ENCODE results near the gene WDR26. TPM values are rescaled to one million over a fixed set of nuclear protein-coding genes. Genes with fewer than 3 reads are reported as not detected.

WDR26 gene
- total RNA-seq, 1 donor from 2014 or later: 105 TPM

DNA sequence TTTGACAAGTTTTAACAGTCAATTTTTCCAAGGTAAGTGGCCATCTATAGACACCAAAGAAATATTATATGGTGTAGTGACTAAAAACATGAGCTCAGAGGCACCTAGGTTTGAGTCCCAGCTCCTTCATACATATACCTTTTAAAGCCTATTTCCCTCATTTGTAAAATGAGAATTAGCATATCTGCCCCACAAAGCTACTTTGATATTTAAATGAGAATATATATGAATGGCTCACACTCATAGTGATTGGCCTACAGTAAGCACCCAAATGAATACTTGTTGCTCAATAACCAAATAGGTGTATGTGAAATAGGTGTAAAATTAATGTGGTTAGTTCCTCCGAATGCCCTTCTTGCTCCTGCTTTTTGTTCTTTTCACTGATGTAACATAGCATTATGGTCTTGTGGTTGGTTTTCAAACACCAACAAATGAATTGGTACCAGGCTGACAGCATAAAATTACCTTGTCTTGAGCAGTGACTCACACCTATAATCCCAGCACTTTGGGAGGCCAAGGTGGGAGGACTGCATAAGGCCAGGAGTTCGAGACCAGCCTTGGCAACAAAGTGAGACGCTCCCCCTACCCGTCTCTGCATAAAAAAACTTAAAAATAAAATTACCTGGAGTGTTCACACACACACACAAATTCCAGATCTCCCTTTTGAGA lies 52.6 kb downstream of the WDR26 start:
- Mint-ChIP-seq H3K9me3 (ENCODE audit: unreplicated experiment) (no peaks in the 10 kb centered on the region), H3K27me3 (ENCODE audit: low read depth, unreplicated experiment) (no peaks in the 10 kb centered on the region), H3K27ac (ENCODE audit: unreplicated experiment) (peak overlapping the region; percentile 81), H3K36me3 (ENCODE audit: low read depth, unreplicated experiment) (peaks cover 3% of the 10 kb centered on the region), H3K4me3 (ENCODE audit: unreplicated experiment) (no peak overlapping the region), H3K4me1 (ENCODE audit: low read depth, unreplicated experiment) (peaks cover 23% of the 10 kb centered on the region)
- TF ChIP-seq, protein P1, sequence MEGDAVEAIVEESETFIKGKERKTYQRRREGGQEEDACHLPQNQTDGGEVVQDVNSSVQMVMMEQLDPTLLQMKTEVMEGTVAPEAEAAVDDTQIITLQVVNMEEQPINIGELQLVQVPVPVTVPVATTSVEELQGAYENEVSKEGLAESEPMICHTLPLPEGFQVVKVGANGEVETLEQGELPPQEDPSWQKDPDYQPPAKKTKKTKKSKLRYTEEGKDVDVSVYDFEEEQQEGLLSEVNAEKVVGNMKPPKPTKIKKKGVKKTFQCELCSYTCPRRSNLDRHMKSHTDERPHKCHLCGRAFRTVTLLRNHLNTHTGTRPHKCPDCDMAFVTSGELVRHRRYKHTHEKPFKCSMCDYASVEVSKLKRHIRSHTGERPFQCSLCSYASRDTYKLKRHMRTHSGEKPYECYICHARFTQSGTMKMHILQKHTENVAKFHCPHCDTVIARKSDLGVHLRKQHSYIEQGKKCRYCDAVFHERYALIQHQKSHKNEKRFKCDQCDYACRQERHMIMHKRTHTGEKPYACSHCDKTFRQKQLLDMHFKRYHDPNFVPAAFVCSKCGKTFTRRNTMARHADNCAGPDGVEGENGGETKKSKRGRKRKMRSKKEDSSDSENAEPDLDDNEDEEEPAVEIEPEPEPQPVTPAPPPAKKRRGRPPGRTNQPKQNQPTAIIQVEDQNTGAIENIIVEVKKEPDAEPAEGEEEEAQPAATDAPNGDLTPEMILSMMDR (IDR thresholded peaks at IDR 0.05; ENCODE audit: insufficient read depth, low read depth, low read length): no peak
- no peak for TF ChIP-seq EZH2 (IDR thresholded peaks at IDR 0.05; ENCODE audit: insufficient read depth, low read length)
- Histone ChIP-seq H3K4me2 (ENCODE audit: low read length) (no peak overlapping the region), H3K79me2 (ENCODE audit: insufficient read depth, low read length) (no peaks in the 10 kb centered on the region), H3K27me3 (ENCODE audit: insufficient read depth, low read length) (no peaks in the 10 kb centered on the region), H3K4me3 (ENCODE audit: insufficient read depth, low read depth, low read length) (no peak overlapping the region), H4K20me1 (ENCODE audit: insufficient read depth, low read length) (peaks cover 9% of the 10 kb centered on the region), H2AFZ (ENCODE audit: low read depth, low read length) (no peak overlapping the region), H3K4me1 (ENCODE audit: insufficient read depth, low read length) (peaks cover 2% of the 10 kb centered on the region), H3K9ac (ENCODE audit: low read length) (no peak overlapping the region), H3K9me3 (ENCODE audit: insufficient read depth, low read depth, low read length) (no peaks in the 10 kb centered on the region), H3K36me3 (ENCODE audit: insufficient read depth, low read length) (peaks cover 9% of the 10 kb centered on the region), H3K27ac (ENCODE audit: low read depth, low read length) (no peak overlapping the region)
- DNase-seq (ENCODE audit: low read depth): no peak
- FAIRE-seq: no peak

DNA sequence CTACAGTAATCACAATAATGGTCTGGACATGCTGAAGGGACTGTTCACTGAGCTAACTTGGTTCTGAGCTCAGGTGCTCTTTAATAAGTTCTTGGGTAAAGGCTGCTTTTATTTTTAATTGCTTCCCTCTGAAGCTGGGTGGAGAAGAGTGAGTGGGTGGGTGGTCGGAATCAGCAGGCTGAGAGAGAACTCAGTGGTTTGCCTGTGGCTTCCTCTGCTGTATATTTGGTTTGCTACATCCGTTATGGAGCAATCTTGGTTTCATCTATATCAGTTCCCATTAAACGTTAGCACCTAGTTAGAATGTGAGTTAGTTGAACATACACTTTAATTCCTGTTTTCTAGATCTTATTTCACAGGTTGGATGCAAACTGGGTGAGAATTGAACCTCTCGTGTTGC lies 54.6 kb downstream of the WDR26 start:
- no peak overlapping the region for H3K9ac ChIP-seq (ENCODE audit: low read length)
- peaks cover 24% of the 10 kb centered on the region for H3K36me3 ChIP-seq (ENCODE audit: insufficient read depth, low read length)
- H2AFZ ChIP-seq (ENCODE audit: low read depth, low read length): no peak overlapping the region
- peaks cover 10% of the 10 kb centered on the region for H3K4me1 ChIP-seq (ENCODE audit: insufficient read depth, low read length)
- TF ChIP-seq, protein P1 (IDR thresholded peaks at IDR 0.05; ENCODE audit: insufficient read depth, low read depth, low read length): no peak
- TF ChIP-seq EZH2 (IDR thresholded peaks at IDR 0.05; ENCODE audit: insufficient read depth, low read length): no peak
- peaks cover 4% of the 10 kb centered on the region for H3K36me3 Mint-ChIP-seq (ENCODE audit: low read depth, unreplicated experiment)
- H3K9me3 Mint-ChIP-seq (ENCODE audit: unreplicated experiment): no peaks in the 10 kb centered on the region
- no peaks in the 10 kb centered on the region for H3K27me3 Mint-ChIP-seq (ENCODE audit: low read depth, unreplicated experiment)
- DNase-seq (ENCODE audit: low read depth): peak; percentile 20
- H3K27ac Mint-ChIP-seq (ENCODE audit: unreplicated experiment): no peak overlapping the region
- no peak overlapping the region for H3K4me3 ChIP-seq (ENCODE audit: insufficient read depth, low read depth, low read length)
- FAIRE-seq: no peak
- peaks cover 34% of the 10 kb centered on the region for H3K4me1 Mint-ChIP-seq (ENCODE audit: low read depth, unreplicated experiment)
- H3K27me3 ChIP-seq (ENCODE audit: insufficient read depth, low read length): no peaks in the 10 kb centered on the region
- peaks cover 26% of the 10 kb centered on the region for H4K20me1 ChIP-seq (ENCODE audit: insufficient read depth, low read length)
- H3K4me2 ChIP-seq (ENCODE audit: low read length): no peak overlapping the region
- H3K79me2 ChIP-seq (ENCODE audit: insufficient read depth, low read length): no peaks in the 10 kb centered on the region
- H3K9me3 ChIP-seq (ENCODE audit: insufficient read depth, low read depth, low read length): no peaks in the 10 kb centered on the region
- no peak overlapping the region for H3K27ac ChIP-seq (ENCODE audit: low read depth, low read length)
- H3K4me3 Mint-ChIP-seq (ENCODE audit: unreplicated experiment): no peak overlapping the region
